ENCODE results near the gene GIMAP1. TPM values are rescaled to one million over a fixed set of nuclear protein-coding genes. Genes with fewer than 3 reads are reported as not detected.

The GIMAP1 gene
- total and polyA plus RNA-seq, 5 donors = 3.3 to 7.8 (median 4.9) TPM

DNA sequence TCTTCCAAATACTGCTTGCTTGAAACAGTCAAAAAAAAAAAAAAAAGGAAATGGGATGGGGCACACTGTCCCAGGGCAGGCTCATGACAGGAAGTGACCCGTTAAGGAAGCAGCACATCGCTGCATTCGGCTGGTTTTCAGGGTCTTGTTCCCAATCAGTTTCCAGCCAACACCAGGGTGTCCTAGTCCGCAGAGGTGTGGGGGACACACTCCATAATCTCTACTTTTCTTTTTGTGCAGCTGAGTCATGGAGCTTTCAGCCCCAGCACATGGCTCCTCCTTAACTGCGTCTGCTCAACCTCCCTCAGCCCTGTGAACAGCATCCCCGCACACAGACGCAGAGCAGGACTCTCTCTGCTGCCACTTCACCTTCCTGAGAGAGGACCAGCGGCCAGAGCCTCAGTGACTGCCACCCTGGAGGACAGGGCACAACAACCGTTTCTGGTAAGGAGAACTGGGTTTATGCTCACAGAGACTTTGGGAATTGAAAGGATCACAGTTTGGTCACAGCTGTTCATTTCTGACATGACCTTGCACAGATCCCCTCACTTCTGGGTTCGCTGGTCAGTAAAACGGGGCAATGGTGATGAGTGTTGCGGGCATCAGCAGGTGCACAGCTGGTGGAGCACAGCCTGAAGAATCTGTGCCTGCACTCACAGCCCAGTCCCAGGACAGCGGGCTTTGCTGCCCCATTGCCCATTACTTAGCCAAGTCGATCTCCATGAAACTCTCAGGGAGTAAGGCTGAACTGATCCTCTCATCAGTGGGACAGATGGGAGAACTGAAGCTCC is 21.0 kb downstream of the GIMAP1 start, which contains the start of gene GIMAP5:
TSS of gene GIMAP5 (plus strand) at position 154 of the 791 bp plus-strand sequence. CDS start 3,467 bp downstream, outside the sequence.
- ATAC-seq = peak; percentile 73 to 81
- no peaks in the 10 kb centered on the region for H3K9me3 ChIP-seq (ENCODE audit: control insufficient read depth, low read length)
- peak within 1 kb of the TSS; percentile 54 for H3K27ac ChIP-seq (ENCODE audit: low read length)
- no peaks in the 10 kb centered on the region for H3K27me3 ChIP-seq (ENCODE audit: control insufficient read depth, insufficient read depth)
- H3K4me1 ChIP-seq (ENCODE audit: control insufficient read depth, insufficient read depth, low read length) = peaks cover 4% of the 10 kb centered on the region
- WGBS = 23% methylated on average over 14 of the region's 14 CpGs
- peak in 1 of 3 donors; percentile 65 for DNase-seq
- intact Hi-C loops (cut with DNase I) = loop anchor here in 1 of 4 donors (2.0 to 5.0 kb wide), 2 partner anchors 61 to 105 kb away; partner anchors contain the start of gene GIMAP6
- peak within 1 kb of the TSS; percentile 50 for H3K4me3 ChIP-seq (ENCODE audit: low read length)

GRCh38 chr7:150738092-150738491 is 21.7 kb downstream of the GIMAP1 start:
- DNase-seq (no peak), ATAC-seq (peak in 1 of 2 donors; percentile 10)
- H3K27ac ChIP-seq (ENCODE audit: low read length) = peak overlapping the region; percentile 54
- no peaks in the 10 kb centered on the region for H3K27me3 ChIP-seq (ENCODE audit: control insufficient read depth, insufficient read depth)
- 50% methylated on average over 5 of the region's 5 CpGs for WGBS
- H3K4me1 ChIP-seq (ENCODE audit: control insufficient read depth, insufficient read depth, low read length) = peaks cover 7% of the 10 kb centered on the region
- H3K9me3 ChIP-seq (ENCODE audit: control insufficient read depth, low read length) = no peaks in the 10 kb centered on the region
- H3K4me3 ChIP-seq (ENCODE audit: low read length) = peak overlapping the region; percentile 50
- intact Hi-C loops (cut with DNase I) = loop anchor here in 1 of 4 donors (5.0 kb wide), 1 partner anchor 106 kb away; the partner anchor contains the start of gene GIMAP6

DNA sequence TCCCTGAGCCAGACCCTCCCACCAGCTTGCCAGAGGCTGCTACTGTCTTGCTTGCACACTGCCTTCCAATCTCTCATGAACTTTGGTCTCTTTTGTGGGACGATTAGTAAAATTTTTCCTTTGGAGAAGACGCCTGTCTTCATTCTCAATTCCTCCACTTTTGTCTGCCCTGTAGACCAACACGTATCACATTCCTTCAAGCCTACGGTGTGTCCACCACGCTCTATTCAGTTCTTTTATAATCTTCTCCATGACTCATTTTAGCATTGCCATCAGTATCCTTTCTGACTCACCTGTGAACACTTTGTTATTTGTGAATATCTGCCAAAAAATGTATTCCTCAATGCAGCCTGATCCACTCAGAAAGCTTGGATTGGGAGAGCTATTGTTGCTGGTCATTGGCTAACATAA is 22.2 kb downstream of the GIMAP1 start:
- Histone ChIP-seq H3K4me1 (ENCODE audit: control insufficient read depth, insufficient read depth, low read length) (peaks cover 7% of the 10 kb centered on the region), H3K27me3 (ENCODE audit: control insufficient read depth, insufficient read depth) (no peaks in the 10 kb centered on the region), H3K9me3 (ENCODE audit: control insufficient read depth, low read length) (no peaks in the 10 kb centered on the region), H3K27ac (ENCODE audit: low read length) (peak overlapping the region; percentile 54), H3K4me3 (ENCODE audit: low read length) (peak overlapping the region; percentile 50)
- intact Hi-C loops (cut with DNase I) = loop anchor here in 1 of 4 donors (5.0 kb wide), 1 partner anchor 106 kb away; the partner anchor contains the start of gene GIMAP6
- 55% methylated on average over 5 of the region's 5 CpGs for WGBS
- ATAC-seq (peak in 1 of 2 donors; percentile 43), DNase-seq (no peak)

GRCh38 chr7:150739033-150739432 is 22.6 kb downstream of the GIMAP1 start:
- H3K27me3 ChIP-seq (ENCODE audit: control insufficient read depth, insufficient read depth) = no peaks in the 10 kb centered on the region
- peak overlapping the region; percentile 50 for H3K4me3 ChIP-seq (ENCODE audit: low read length)
- peaks cover 7% of the 10 kb centered on the region for H3K4me1 ChIP-seq (ENCODE audit: control insufficient read depth, insufficient read depth, low read length)
- DNase-seq (no peak), ATAC-seq (peak in 1 of 2 donors; percentile 40)
- H3K9me3 ChIP-seq (ENCODE audit: control insufficient read depth, low read length) = no peaks in the 10 kb centered on the region
- intact Hi-C loops (cut with DNase I) = loop anchor here in 1 of 4 donors (5.0 kb wide), 1 partner anchor 107 kb away; the partner anchor contains the start of gene GIMAP6
- no peak overlapping the region for H3K27ac ChIP-seq (ENCODE audit: low read length)

GRCh38 chr7:150740053-150740452 is 23.6 kb downstream of the GIMAP1 start:
- Histone ChIP-seq H3K27ac (ENCODE audit: low read length) (peak overlapping the region; percentile 44), H3K27me3 (ENCODE audit: control insufficient read depth, insufficient read depth) (no peaks in the 10 kb centered on the region), H3K4me1 (ENCODE audit: control insufficient read depth, insufficient read depth, low read length) (peaks cover 7% of the 10 kb centered on the region), H3K9me3 (ENCODE audit: control insufficient read depth, low read length) (no peaks in the 10 kb centered on the region), H3K4me3 (ENCODE audit: low read length) (peak overlapping the region; percentile 42)
- intact Hi-C loops (cut with DNase I) = no loop called here
- DNase-seq (no peak), ATAC-seq (no peak)
- 65% methylated on average over 10 of the region's 10 CpGs for WGBS

GRCh38 chr7:150742286-150742968 is 26.0 kb downstream of the GIMAP1 start:
- DNase-seq = no peak
- intact Hi-C loops (cut with DNase I) = no loop called here
- no peak for ATAC-seq
- H3K4me3 ChIP-seq (ENCODE audit: low read length) = no peak overlapping the region
- WGBS = 87% methylated on average over 14 of the region's 14 CpGs
- no peaks in the 10 kb centered on the region for H3K27me3 ChIP-seq (ENCODE audit: control insufficient read depth, insufficient read depth)
- no peak overlapping the region for H3K27ac ChIP-seq (ENCODE audit: low read length)
- peaks cover 7% of the 10 kb centered on the region for H3K4me1 ChIP-seq (ENCODE audit: control insufficient read depth, insufficient read depth, low read length)
- no peaks in the 10 kb centered on the region for H3K9me3 ChIP-seq (ENCODE audit: control insufficient read depth, low read length)

DNA sequence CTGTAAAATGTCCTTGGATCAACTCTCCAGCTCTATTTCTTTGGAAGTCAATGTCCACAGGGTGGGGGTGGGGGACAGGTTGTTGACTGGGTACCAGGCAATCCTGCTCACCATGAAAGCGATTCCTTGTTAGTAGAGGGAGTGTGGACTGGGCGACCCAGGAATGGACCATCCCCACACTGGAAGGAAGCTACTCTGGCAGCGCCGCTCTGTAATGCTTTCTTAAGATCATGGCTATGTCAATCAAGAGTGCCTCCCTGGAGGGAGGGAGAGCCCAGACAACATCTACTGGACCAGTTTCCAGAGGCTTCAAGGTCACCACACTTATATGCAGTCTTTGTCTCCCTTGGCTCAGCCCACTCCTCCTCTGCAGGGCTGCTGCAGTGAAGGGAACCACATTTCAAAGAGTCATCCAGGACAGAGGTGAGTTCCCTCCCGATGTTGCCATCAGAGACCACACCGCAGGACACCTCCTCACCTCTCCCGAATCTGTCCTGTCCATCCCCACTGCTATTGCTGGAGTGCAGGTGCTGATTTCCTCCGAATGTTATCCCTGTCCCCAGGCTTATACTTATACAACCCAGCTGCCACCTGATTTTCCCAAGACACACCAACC is 27.7 kb downstream of the GIMAP1 start:
- ATAC-seq (peak in 1 of 2 donors; percentile 7), DNase-seq (no peak)
- Histone ChIP-seq H3K27me3 (ENCODE audit: control insufficient read depth, insufficient read depth) (no peaks in the 10 kb centered on the region), H3K4me1 (ENCODE audit: control insufficient read depth, insufficient read depth, low read length) (peaks cover 7% of the 10 kb centered on the region), H3K4me3 (ENCODE audit: low read length) (no peak overlapping the region), H3K27ac (ENCODE audit: low read length) (no peak overlapping the region), H3K9me3 (ENCODE audit: control insufficient read depth, low read length) (no peaks in the 10 kb centered on the region)
- intact Hi-C loops (cut with DNase I) = no loop called here
- 80% methylated on average over 8 of the region's 8 CpGs for WGBS

- no peak for DNase-seq
- no peaks in the 10 kb centered on the region for H3K9me3 ChIP-seq (ENCODE audit: control insufficient read depth, low read length)
- peaks cover 7% of the 10 kb centered on the region for H3K4me1 ChIP-seq (ENCODE audit: control insufficient read depth, insufficient read depth, low read length)
- no peak overlapping the region for H3K4me3 ChIP-seq (ENCODE audit: low read length)
- intact Hi-C loops (cut with DNase I) = no loop called here
- H3K27me3 ChIP-seq (ENCODE audit: control insufficient read depth, insufficient read depth) = no peaks in the 10 kb centered on the region
- ATAC-seq = no peak
- H3K27ac ChIP-seq (ENCODE audit: low read length) = no peak overlapping the region
- WGBS = 66% methylated on average over 5 of the region's 5 CpGs
Observed at GRCh38 chr7:150745086-150745485, 28.7 kb downstream of the GIMAP1 start.

- 47% methylated on average over 3 of the region's 3 CpGs for WGBS
- DNase-seq (no peak), ATAC-seq (no peak)
- Histone ChIP-seq H3K27me3 (ENCODE audit: control insufficient read depth, insufficient read depth) (no peaks in the 10 kb centered on the region), H3K4me3 (ENCODE audit: low read length) (no peak overlapping the region), H3K4me1 (ENCODE audit: control insufficient read depth, insufficient read depth, low read length) (peaks cover 7% of the 10 kb centered on the region), H3K9me3 (ENCODE audit: control insufficient read depth, low read length) (no peaks in the 10 kb centered on the region), H3K27ac (ENCODE audit: low read length) (no peak overlapping the region)
- intact Hi-C loops (cut with DNase I) = no loop called here
Observed at GRCh38 chr7:150745876-150746275, 29.5 kb downstream of the GIMAP1 start.

DNA sequence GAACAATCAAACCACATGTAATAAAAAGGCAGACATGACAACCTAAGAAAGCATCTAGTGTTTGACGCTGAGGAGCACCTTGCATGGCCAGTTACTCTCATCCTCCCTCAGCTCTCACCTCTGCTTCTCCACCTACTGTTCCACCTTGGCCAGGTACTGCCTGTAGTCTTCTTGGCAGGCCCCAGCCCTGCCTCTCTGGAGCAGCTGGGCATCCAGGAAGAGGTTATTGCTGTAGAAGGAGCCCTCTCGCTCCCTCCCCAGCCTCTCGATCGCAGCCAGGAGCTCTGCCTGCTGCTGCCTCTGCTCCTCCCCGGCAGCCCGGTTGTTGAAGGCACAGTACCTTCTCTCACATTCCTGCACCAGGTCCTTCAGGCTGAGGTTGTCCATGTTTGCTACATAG is 30.5 kb downstream of the GIMAP1 start:
- 84% methylated on average over 6 of the region's 6 CpGs for WGBS
- H3K27me3 ChIP-seq (ENCODE audit: control insufficient read depth, insufficient read depth) = no peaks in the 10 kb centered on the region
- no peak overlapping the region for H3K4me3 ChIP-seq (ENCODE audit: low read length)
- ATAC-seq (no peak), DNase-seq (no peak)
- intact Hi-C loops (cut with DNase I) = no loop called here
- H3K4me1 ChIP-seq (ENCODE audit: control insufficient read depth, insufficient read depth, low read length) = peaks cover 7% of the 10 kb centered on the region
- no peaks in the 10 kb centered on the region for H3K9me3 ChIP-seq (ENCODE audit: control insufficient read depth, low read length)
- H3K27ac ChIP-seq (ENCODE audit: low read length) = no peak overlapping the region

All from right cardiac atrium (tissue), 5 donors.